Measurements from ENCODE around the gene PNMA8B.

DNA sequence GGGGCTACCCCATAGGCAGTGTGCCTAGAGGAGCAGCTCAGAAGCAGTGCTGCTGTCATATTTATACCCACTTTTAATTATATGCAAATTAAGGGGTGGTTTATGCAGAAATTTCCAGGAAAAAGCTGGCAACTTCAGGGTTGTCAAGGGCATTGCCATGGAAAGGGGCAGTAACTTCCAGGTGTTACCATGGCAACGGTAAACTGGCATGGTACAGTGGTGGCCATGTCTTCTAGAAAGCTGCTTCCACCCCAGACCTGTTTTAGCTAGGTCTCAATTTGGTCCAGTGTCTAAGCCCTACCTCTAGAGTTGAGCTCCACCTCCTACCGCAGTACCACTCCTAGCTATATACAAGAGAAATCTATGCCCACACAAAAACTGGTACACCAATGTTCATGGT lies 35.6 kb downstream of the PNMA8B start:
- TF ChIP-seq EZH2 (IDR thresholded peaks at IDR 0.05; ENCODE audit: insufficient read depth, poor library complexity, severe bottlenecking) (no peak), EZH2phosphoT487 (IDR thresholded peaks at IDR 0.05; ENCODE audit: insufficient read depth, low read depth) (no peak)
